GM18873 (cell line): ENCODE data around the gene CETP.

ENCODE experiments used
- ATAC-seq: cut with Tn5 transposase; IDR thresholded peaks from one replicate; pipeline ENCODE4 v1.9.1; 2021; ENCODE audit warnings: mild to moderate bottlenecking, moderate library complexity, moderate number of reproducible peaks; ENCODE audit not compliant: unreplicated experiment, low FRiP score

Gene CETP

GRCh38 chr16:56961851-56962281 lies at the start of gene CETP:
Gene CETP (plus strand): TSS chr16:56961950. CDS start chr16:56961980, 30 bp downstream.
- ATAC-seq, result no peak

GRCh38 chr16:56912746-56913708 lies 48.7 kb upstream of the CETP start:
- ATAC-seq, result no peak

- ATAC-seq, result no peak
Observed at GRCh38 chr16:56914896-56915295, 46.9 kb upstream of the CETP start.

- no peak for ATAC-seq
Observed at GRCh38 chr16:56915336-56916119, 46.2 kb upstream of the CETP start.

- peak; percentile 73 for ATAC-seq
Observed at GRCh38 chr16:56916571-56917403, 45.0 kb upstream of the CETP start.

- ATAC-seq, result no peak
Observed at GRCh38 chr16:56918467-56919012, 43.2 kb upstream of the CETP start.

GRCh38 chr16:56919099-56919800 lies 42.5 kb upstream of the CETP start:
- ATAC-seq, result no peak

- ATAC-seq, result no peak
Observed at GRCh38 chr16:56921571-56921970, 40.2 kb upstream of the CETP start.

- no peak for ATAC-seq
Observed at GRCh38 chr16:56923481-56924091, 38.2 kb upstream of the CETP start.

GRCh38 chr16:56927471-56927870 lies 34.3 kb upstream of the CETP start:
- no peak for ATAC-seq

GRCh38 chr16:56929639-56930038 lies 32.1 kb upstream of the CETP start:
- ATAC-seq, result no peak

GRCh38 chr16:56930486-56931270 lies 31.1 kb upstream of the CETP start:
- ATAC-seq, result no peak

GRCh38 chr16:56931271-56931891 lies 30.4 kb upstream of the CETP start:
- peak; percentile 36 for ATAC-seq

GRCh38 chr16:56931892-56932720 lies 29.6 kb upstream of the CETP start, which contains the start of gene HERPUD1:
Gene HERPUD1 (plus strand): TSS chr16:56932142. CDS start chr16:56932245, 103 bp downstream.
- peak; percentile 76 for ATAC-seq

- ATAC-seq, result peak; percentile 10
Observed at GRCh38 chr16:56932721-56933619, 28.8 kb upstream of the CETP start.
